Karpas-422 (cell line): ENCODE results near the gene STXBP4. TPM values are rescaled to one million over a fixed set of nuclear protein-coding genes. Genes with fewer than 3 reads are reported as not detected.

Experiments used
- DNase-seq: peaks from one replicate; pipeline ENCODE4 v3.0.0-alpha.2; 2015
- H2AFZ ChIP-seq: fragments of 200-600 bp; sonication (generic); 2 replicates; pipeline ENCODE4 v1.6.1; 2014; ENCODE audit warnings: antibody characterized with exemption, low read length, mixed read lengths
- H3K27ac ChIP-seq: fragments of 200-600 bp; sonication (generic); 2 replicates; pipeline ENCODE4 v1.5.1; 2014; ENCODE audit warnings: mild to moderate bottlenecking, low read length, moderate library complexity
- H3K27me3 ChIP-seq: fragments of 200-600 bp; sonication (generic); 2 replicates; pipeline ENCODE4 v1.6.1; 2014; ENCODE audit warnings: low read length, mixed read lengths
- H3K36me3 ChIP-seq: fragments of 200-600 bp; sonication (generic); 2 replicates; pipeline ENCODE4 v1.6.1; 2014; ENCODE audit warnings: low read length, mixed read lengths; ENCODE audit not compliant: insufficient read depth
- H3K4me1 ChIP-seq: fragments of 200-600 bp; sonication (generic); 2 replicates; pipeline ENCODE4 v1.6.1; 2014; ENCODE audit warnings: mild to moderate bottlenecking, low read length, mixed read lengths
- H3K4me2 ChIP-seq: fragments of 200-600 bp; sonication (generic); 2 replicates; pipeline ENCODE4 v1.6.1; 2014; ENCODE audit warnings: low read length, low read depth, mild to moderate bottlenecking; ENCODE audit not compliant: poor library complexity, severe bottlenecking
- H3K4me3 ChIP-seq: fragments of 200-600 bp; sonication (generic); 2 replicates; pipeline ENCODE4 v1.5.1; 2014; ENCODE audit warnings: mild to moderate bottlenecking, antibody characterized with exemption, low read length, mixed read lengths
- H3K79me2 ChIP-seq: fragments of 200-600 bp; sonication (generic); 2 replicates; pipeline ENCODE4 v1.6.1; 2014; ENCODE audit warnings: mild to moderate bottlenecking, low read length, mixed read lengths
- H3K9ac ChIP-seq: fragments of 200-600 bp; sonication (generic); 2 replicates; pipeline ENCODE4 v1.6.0; 2014; ENCODE audit warnings: low read length
- H3K9me2 ChIP-seq: fragments of 200-600 bp; sonication (generic), shearing (Covaris generic); replicated peaks from 2 replicates; pipeline ENCODE4 v1.6.0; 2014; ENCODE audit warnings: mild to moderate bottlenecking, low read length, moderate library complexity; ENCODE audit not compliant: insufficient read depth
- H3K9me3 ChIP-seq: fragments of 300-700, 200-600 bp; sonication (generic); 2 replicates; pipeline ENCODE4 v1.6.1; 2014; ENCODE audit warnings: low read length, mixed read lengths
- H4K20me1 ChIP-seq: fragments of 200-600 bp; sonication (generic); 2 replicates; pipeline ENCODE4 v1.6.1; 2014; ENCODE audit warnings: mild to moderate bottlenecking, antibody characterized with exemption, low read length, low read depth; ENCODE audit not compliant: insufficient read depth
- total RNA-seq: library from RNA; depleted of rRNA; stranded (reverse); fragments of >200 nt; shearing (Covaris generic); gene quantifications from 2 replicates; pipeline ENCODE4 v1.2.3, GENCODE V29; 2014; ENCODE audit warnings: low replicate concordance; rRNA removed

The STXBP4 gene, protein sequence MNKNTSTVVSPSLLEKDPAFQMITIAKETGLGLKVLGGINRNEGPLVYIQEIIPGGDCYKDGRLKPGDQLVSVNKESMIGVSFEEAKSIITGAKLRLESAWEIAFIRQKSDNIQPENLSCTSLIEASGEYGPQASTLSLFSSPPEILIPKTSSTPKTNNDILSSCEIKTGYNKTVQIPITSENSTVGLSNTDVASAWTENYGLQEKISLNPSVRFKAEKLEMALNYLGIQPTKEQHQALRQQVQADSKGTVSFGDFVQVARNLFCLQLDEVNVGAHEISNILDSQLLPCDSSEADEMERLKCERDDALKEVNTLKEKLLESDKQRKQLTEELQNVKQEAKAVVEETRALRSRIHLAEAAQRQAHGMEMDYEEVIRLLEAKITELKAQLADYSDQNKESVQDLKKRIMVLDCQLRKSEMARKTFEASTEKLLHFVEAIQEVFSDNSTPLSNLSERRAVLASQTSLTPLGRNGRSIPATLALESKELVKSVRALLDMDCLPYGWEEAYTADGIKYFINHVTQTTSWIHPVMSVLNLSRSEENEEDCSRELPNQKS
- total RNA-seq: 1.2 and 6.6 TPM in 2 replicates

GRCh38 chr17:54968262-54968987 is at the start of gene STXBP4, which contains the start of gene COX11:
TSS of gene STXBP4 (plus strand) at chr17:54968765. CDS start at chr17:54986220, 17,455 bp downstream.
TSS of gene COX11 (minus strand) at chr17:54968654. CDS start at chr17:54968646, 8 bp downstream.
- H3K9me3 ChIP-seq: no peaks in the 10 kb centered on the region
- H3K27ac ChIP-seq: peak within 1 kb of the TSS; percentile 56
- peaks cover 4% of the 10 kb centered on the region for H4K20me1 ChIP-seq
- H3K9me2 ChIP-seq: no peaks in the 10 kb centered on the region
- H3K4me1 ChIP-seq: peaks cover 44% of the 10 kb centered on the region
- peak within 1 kb of the TSS; percentile 99 for H2AFZ ChIP-seq
- no peaks in the 10 kb centered on the region for H3K27me3 ChIP-seq
- H3K79me2 ChIP-seq: peaks cover 49% of the 10 kb centered on the region
- H3K4me3 ChIP-seq: peak within 1 kb of the TSS; percentile 96
- H3K36me3 ChIP-seq: peaks cover 15% of the 10 kb centered on the region; the same call in 1 of the 2 replicates
- peak within 1 kb of the TSS; percentile 92 for H3K9ac ChIP-seq
- H3K4me2 ChIP-seq: peak within 1 kb of the TSS; percentile 98
- DNase-seq: peak; percentile 98

- Histone ChIP-seq H3K9me2 (no peaks in the 10 kb centered on the region), H3K36me3 (no peaks in the 10 kb centered on the region), H2AFZ (no peak overlapping the region), H3K4me2 (no peak overlapping the region), H3K4me1 (no peaks in the 10 kb centered on the region), H4K20me1 (no peaks in the 10 kb centered on the region), H3K4me3 (no peak overlapping the region), H3K9me3 (no peaks in the 10 kb centered on the region), H3K27me3 (no peaks in the 10 kb centered on the region), H3K79me2 (no peaks in the 10 kb centered on the region), H3K27ac (no peak overlapping the region), H3K9ac (no peak overlapping the region)
- DNase-seq: no peak
Observed at GRCh38 chr17:54919425-54919824, 49.1 kb upstream of the STXBP4 start.

- DNase-seq: no peak
- Histone ChIP-seq H3K4me1 (no peaks in the 10 kb centered on the region), H3K4me3 (no peak overlapping the region), H3K36me3 (no peaks in the 10 kb centered on the region), H3K9ac (no peak overlapping the region), H3K4me2 (no peak overlapping the region), H3K27me3 (no peaks in the 10 kb centered on the region), H3K9me3 (no peaks in the 10 kb centered on the region), H3K27ac (no peak overlapping the region), H2AFZ (no peak overlapping the region), H3K9me2 (no peaks in the 10 kb centered on the region), H3K79me2 (no peaks in the 10 kb centered on the region), H4K20me1 (no peaks in the 10 kb centered on the region)
Observed at GRCh38 chr17:54920819-54921218, 47.7 kb upstream of the STXBP4 start.

GRCh38 chr17:54924405-54924804 is 44.2 kb upstream of the STXBP4 start:
- Histone ChIP-seq H3K36me3 (no peaks in the 10 kb centered on the region), H3K9me2 (no peaks in the 10 kb centered on the region), H3K4me1 (no peaks in the 10 kb centered on the region), H3K79me2 (no peaks in the 10 kb centered on the region), H3K9ac (no peak overlapping the region), H3K4me3 (no peak overlapping the region), H3K4me2 (no peak overlapping the region), H3K9me3 (no peaks in the 10 kb centered on the region), H4K20me1 (no peaks in the 10 kb centered on the region), H3K27me3 (no peaks in the 10 kb centered on the region), H2AFZ (no peak overlapping the region), H3K27ac (no peak overlapping the region)
- no peak for DNase-seq

- Histone ChIP-seq H4K20me1 (no peaks in the 10 kb centered on the region), H3K4me1 (no peaks in the 10 kb centered on the region), H3K9me3 (no peaks in the 10 kb centered on the region), H3K27ac (no peak overlapping the region), H3K4me2 (no peak overlapping the region), H3K4me3 (no peak overlapping the region), H3K27me3 (no peaks in the 10 kb centered on the region), H3K9ac (no peak overlapping the region), H3K79me2 (no peaks in the 10 kb centered on the region), H3K9me2 (no peaks in the 10 kb centered on the region), H2AFZ (no peak overlapping the region), H3K36me3 (no peaks in the 10 kb centered on the region)
- DNase-seq: no peak
Observed at GRCh38 chr17:54927525-54927924, 41.0 kb upstream of the STXBP4 start.

DNA sequence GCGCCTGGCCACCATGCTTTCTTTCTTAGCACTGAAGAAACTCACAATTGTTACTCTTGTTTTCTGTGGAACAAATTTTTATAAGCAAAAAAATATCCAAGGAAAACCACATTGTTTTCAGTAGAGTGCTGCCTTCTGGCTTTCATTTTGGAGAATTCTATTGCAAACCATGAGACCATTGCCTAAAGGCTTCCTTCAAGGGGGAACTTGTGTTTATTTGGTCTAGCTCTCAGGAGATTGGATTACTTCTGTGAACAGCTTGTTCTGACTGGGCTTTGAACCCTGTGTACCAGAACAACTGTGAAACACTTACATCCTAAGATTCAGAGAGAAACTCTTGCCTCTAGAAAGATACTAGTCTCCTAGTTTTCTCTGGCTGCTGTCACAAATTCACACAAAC is 35.9 kb upstream of the STXBP4 start:
- DNase-seq: no peak
- H3K9ac ChIP-seq: no peak overlapping the region
- H3K4me3 ChIP-seq: no peak overlapping the region
- no peaks in the 10 kb centered on the region for H4K20me1 ChIP-seq
- H3K27me3 ChIP-seq: no peaks in the 10 kb centered on the region
- no peak overlapping the region for H3K4me2 ChIP-seq
- no peak overlapping the region for H2AFZ ChIP-seq
- H3K9me2 ChIP-seq: no peaks in the 10 kb centered on the region
- no peak overlapping the region for H3K27ac ChIP-seq
- H3K36me3 ChIP-seq: no peaks in the 10 kb centered on the region
- no peaks in the 10 kb centered on the region for H3K79me2 ChIP-seq
- no peaks in the 10 kb centered on the region for H3K9me3 ChIP-seq
- no peaks in the 10 kb centered on the region for H3K4me1 ChIP-seq

GRCh38 chr17:54933921-54934320 is 34.6 kb upstream of the STXBP4 start:
- H3K4me2 ChIP-seq: no peak overlapping the region
- no peaks in the 10 kb centered on the region for H3K9me2 ChIP-seq
- no peak overlapping the region for H3K4me3 ChIP-seq
- H3K9ac ChIP-seq: no peak overlapping the region
- H3K27me3 ChIP-seq: no peaks in the 10 kb centered on the region
- DNase-seq: no peak
- H4K20me1 ChIP-seq: no peaks in the 10 kb centered on the region
- H2AFZ ChIP-seq: no peak overlapping the region
- H3K4me1 ChIP-seq: no peaks in the 10 kb centered on the region
- H3K9me3 ChIP-seq: no peaks in the 10 kb centered on the region
- H3K36me3 ChIP-seq: no peaks in the 10 kb centered on the region
- no peaks in the 10 kb centered on the region for H3K79me2 ChIP-seq
- H3K27ac ChIP-seq: no peak overlapping the region

GRCh38 chr17:54935471-54935870 is 33.1 kb upstream of the STXBP4 start:
- Histone ChIP-seq H3K27me3 (no peaks in the 10 kb centered on the region), H3K27ac (no peak overlapping the region), H3K79me2 (no peaks in the 10 kb centered on the region), H3K4me2 (no peak overlapping the region), H4K20me1 (no peaks in the 10 kb centered on the region), H3K4me3 (no peak overlapping the region), H3K9me2 (no peaks in the 10 kb centered on the region), H2AFZ (no peak overlapping the region), H3K4me1 (no peaks in the 10 kb centered on the region), H3K36me3 (no peaks in the 10 kb centered on the region), H3K9me3 (no peaks in the 10 kb centered on the region), H3K9ac (no peak overlapping the region)
- no peak for DNase-seq
